ENCODE measurements around the gene MASP2.
A peak's percentile ranks its signal among the peaks of the same experiment; 100 is the strongest.
"Not testable (repeated sequence)": the region's sequence is repeated elsewhere in the genome, so short reads cannot be mapped to it uniquely, and the experiment has no call there.

The MASP2 gene

DNA sequence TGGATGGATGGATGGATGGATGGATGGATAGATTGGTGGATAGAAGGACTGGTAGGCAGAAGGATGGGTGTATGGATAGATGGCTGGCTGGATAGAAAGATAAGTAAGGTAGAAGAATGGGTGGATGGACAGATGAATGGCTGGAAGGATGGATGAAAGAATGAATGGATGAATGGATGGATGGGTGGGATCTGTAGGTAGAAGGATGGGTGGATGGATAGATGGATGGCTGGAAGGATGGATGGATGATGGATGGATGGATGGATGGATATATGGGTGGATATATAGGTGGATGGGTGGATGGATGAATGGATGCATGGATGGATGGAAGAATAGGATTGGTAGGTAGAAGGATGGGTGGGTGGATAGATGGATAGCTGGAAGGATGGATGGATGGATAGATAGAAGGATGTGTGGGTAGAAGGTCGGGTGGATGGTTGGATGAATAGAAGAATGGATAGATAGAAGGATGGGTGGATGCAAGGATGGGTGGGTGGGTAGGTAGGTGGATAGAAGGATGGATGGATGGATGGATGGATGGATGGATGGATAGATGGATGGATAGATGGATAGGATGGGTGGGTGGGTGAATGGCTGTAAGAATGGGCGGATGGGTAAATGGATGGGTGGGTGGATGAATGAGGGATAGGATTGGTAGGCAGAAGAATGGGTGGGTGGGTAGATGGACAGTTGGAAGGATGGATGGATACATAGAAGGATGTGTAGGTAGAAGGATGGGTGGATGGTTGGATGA lies 7.5 kb downstream of the MASP2 start:
- no peak for DNase-seq (ENCODE audit: low spot score)

DNA sequence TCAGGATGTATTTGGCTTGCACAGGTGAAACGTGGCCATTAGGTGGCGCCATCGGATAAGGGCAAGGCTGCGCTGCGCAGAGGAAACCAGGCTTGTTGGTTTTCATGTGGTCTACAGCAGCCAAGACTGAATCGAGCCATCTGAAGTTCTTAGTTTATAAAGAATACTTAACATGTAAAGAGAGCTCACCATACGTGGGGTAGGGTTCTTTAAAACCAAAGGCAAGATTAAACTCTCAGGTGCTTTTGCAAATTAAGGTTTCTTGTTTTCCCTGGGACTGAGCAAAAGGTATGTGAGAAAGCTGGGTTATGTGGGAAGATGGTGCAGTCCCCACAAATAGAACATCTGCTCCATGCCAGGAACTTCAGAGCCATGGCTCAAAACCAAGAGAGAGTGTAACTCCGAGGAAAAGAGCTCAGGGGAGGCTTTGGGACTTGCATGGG lies 9.3 kb downstream of the MASP2 start:
- peak; percentile 89 for DNase-seq (ENCODE audit: low spot score)

DNA sequence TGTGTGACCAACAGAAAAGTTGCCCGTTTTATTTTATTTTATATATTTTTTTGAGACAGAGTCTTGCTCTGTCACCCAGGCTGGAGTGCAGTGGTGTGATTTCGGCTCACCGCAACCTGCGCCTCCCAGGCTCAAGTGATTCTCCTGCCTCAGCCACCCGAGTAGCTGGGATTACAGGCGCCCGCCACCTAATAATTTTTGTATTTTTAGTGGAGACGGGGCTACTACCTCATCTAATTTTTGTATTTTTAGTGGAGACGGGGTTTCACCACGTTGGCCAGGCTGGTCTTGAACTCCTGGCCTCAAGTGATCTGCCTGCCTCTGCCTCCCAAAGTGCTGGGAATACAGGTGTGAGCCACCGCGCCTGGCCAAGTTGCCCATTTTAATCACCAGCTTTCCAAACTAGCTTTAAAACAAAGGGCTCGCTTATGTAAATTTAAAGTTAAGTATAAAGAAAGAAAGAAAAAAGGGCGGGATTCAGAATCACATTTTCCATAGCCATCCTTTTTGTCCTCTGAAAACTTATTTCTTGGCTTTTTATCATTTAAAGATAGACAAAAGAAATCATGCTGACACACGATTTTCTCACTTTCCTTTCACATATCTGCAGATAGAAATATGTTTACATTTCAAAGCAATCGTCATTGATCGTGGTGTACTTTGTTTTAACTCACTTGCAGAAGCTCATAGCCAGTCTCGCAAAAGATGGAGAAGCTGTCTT lies 9.9 kb downstream of the MASP2 start:
- DNase-seq (ENCODE audit: low spot score), result not testable (repeated sequence)

DNA sequence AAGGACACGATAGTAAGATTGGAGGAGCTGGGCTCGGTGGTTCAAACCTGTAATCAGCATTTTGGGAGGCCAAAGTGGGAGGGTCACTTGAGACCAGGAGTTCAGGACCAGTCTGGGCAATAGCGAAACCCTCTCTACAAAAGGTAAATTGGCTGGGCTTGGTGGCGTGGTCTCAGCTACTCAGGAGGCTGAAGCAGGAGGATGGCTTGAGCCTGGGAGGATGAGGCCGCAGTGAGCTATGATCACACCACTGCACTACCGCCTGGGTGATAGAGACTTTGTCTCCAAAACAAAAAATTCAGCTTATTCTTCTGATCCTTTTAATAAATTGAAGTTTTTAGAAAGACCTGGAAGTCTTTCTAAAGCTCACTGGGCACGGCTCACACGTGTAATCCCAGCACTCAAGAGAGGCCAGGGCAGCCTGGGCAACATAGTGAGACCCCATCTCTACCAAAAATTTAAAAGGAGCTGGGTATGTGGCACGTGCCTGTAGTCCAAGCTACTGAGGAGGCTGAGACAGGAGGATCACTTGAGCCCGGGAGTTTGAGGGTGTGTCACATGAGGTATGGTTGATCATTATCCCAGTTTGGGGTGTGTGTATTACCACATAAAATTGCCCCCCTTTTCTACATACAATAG lies 15.3 kb downstream of the MASP2 start:
- DNase-seq (ENCODE audit: low spot score), result no peak

DNA sequence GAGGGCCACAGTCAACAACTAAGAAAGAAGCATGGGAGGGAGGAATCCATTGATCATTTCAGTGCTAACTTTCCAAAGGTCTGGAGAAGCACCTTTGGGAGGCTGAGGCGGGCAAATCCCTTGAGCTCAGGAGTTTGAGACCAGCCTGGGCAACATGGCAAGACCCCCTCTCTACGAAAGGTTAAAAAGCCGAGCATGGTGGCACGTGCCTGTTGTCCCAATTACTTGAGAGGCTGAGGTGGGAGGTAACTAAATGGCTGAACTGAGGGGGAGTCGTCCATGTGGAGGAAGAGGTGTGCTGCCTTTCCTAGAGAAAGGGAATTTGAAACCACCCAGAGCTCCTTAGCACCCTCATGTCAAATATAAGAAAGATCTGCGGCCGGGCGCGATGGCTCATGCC lies 16.2 kb downstream of the MASP2 start:
- no peak for DNase-seq (ENCODE audit: low spot score)

DNA sequence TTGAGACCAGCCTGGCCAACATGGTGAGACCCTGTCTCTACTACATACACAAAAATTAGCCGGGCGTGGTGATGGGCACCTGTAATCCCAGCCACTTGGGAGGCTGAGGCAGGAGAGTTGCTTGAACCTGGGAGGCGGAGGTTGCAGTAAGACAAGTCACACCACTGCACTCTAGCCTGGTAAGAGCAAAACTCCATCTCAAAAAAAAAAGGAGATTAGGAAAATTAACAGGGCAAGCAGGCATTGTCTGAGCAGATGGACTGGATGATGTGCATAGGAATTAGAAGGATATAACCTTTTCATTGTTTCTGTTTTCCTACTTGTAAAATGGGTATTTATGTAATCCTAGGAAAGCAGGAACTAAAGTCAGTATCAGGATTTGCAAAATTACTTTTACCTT lies 19.0 kb downstream of the MASP2 start:
- DNase-seq (ENCODE audit: low spot score), result no peak

DNA sequence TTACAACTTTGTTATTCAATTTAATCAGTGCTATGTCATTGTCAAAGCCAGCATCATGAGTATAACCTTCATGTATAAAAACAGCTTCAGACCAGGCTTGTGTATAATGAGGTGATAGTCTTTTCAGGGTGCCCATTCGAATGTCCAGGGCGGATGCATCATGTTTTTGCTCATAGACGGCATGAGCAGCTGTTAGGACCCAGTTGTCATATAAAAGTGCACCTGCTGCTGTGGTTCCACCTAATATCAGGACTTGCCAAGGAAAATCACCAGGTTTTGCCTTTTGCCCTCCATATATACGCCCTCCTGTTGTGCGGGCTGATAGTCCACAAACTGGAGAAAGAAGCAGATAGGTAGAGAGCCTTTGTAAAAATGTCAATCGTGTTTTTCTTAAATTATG lies 19.7 kb downstream of the MASP2 start:
- DNase-seq (ENCODE audit: low spot score), result no peak

DNA sequence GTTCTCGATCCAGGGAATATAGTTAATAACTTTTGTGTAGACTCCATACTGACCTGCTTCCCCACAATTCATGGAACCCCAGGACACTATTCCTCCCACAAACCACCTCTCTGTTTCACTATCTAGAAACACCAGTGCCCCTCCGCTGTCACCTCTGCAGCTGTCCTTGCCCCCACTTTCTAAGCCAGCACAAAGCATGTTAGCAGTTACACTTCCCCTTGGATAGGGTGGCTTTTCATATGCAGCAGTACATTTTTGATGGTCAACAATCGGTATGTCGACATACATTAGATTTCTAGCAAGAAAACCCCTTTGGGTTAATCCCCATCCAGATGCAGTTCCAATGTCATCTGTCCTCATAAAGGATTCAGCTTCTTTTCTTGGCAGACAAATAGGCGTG lies 20.1 kb downstream of the MASP2 start:
- no peak for DNase-seq (ENCODE audit: low spot score)

DNA sequence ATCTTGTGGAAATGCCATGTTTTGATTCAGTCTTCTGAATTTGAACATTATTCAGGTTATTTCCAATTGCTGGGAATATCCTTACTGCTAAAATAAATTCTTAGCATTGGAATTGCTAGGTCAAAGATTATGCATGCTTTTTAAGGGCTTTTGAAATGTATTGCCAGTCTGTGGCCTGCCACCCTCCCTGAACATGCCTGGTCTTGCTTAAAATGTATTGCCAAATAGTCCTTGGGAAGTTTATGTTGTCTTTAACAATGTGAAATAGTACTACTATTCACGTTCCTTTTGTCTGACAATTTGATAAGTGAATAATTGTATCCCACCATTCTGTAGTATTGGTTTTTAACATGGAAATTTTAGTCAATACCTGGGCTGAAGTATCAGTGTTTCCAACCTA lies 21.0 kb downstream of the MASP2 start:
- no peak for DNase-seq (ENCODE audit: low spot score)

DNA sequence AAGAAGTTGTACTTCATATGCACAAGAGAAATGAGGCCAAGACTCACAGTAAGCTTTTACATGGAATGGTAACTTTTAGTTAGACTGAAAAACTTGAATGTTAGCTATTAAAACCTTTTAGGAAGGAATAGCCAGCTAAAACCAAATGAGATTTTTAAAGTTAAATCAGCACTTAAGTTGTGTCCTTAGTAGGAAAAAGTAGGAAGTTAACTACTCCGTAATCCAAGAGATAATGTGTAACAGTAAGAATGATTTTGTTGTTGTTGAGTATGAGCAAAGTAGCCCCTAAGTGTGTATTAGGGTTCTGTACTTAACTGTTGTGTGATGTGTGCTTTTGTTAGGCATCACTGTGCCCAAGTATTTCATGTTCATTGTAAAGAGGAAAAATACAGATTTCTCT lies 21.4 kb downstream of the MASP2 start:
- DNase-seq (ENCODE audit: low spot score), result no peak

DNA sequence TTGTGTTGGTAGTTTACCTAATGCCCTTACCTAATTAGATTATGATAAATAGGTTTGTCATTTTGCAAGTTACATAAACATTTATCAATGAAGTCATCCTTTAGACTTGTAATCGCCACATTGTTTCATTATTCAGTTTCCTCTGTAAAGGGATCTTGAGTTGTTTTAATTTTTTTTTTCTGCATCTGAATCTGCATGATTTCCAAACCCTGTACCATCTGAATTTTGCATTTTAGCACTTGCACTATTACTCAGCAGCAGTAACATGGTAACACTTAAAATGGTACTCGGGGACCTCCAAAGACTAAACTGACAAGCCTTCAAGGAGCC lies 22.2 kb downstream of the MASP2 start:
- no peak for DNase-seq (ENCODE audit: low spot score)

DNA sequence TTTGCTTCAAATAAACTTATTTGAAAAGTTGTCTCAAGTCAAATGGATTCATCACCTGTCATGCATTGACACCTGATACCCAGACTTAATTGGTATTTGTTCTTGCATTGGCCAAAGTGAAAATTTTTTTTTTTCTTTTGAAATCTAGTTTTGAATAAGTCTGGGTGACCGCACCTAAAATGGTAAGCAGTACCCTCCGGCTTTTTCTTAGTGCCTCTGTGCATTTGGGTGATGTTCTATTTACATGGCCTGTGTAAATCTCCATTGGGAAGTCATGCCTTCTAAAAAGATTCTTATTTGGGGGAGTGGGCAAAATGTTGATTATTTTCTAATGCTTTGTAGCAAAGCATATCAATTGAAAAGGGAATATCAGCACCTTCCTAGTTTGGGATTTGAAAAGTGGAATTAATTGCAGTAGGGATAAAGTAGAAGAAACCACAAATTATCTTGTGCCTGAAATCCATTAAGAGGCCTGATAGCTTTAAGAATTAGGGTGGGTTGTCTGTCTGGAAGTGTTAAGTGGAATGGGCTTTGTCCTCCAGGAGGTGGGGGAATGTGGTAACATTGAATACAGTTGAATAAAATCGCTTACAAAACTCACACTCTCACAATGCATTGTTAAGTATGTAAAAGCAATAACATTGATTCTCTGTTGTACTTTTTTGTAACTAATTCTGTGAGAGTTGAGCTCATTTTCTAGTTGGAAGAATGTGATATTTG lies 22.7 kb downstream of the MASP2 start:
- no peak for DNase-seq (ENCODE audit: low spot score)

DNA sequence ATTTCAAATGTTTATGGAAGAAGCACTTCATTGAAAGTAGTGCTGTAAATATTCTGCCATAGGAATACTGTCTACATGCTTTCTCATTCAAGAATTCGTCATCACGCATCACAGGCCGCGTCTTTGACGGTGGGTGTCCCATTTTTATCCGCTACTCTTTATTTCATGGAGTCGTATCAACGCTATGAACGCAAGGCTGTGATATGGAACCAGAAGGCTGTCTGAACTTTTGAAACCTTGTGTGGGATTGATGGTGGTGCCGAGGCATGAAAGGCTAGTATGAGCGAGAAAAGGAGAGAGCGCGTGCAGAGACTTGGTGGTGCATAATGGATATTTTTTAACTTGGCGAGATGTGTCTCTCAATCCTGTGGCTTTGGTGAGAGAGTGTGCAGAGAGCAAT lies 23.8 kb downstream of the MASP2 start:
- no peak for DNase-seq (ENCODE audit: low spot score)

DNA sequence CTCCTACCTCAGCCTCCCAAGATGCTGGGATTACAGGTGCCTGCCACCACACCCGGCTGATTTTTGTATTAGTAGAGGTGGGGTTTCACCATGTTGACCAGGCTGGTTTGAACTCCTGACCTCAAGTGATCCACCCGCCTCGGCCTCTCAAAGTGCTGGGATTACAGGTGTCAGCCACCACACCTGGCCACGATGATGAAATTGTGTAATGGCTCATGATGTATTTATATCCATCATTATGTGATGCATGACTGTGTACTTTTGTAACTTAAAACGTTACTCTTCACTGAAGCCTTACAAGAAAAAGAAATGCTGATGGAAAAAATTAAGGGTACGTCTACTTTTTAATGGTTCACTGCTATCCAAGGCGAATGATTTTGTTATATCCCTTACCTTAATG lies 27.1 kb downstream of the MASP2 start:
- no peak for DNase-seq (ENCODE audit: low spot score)

DNA sequence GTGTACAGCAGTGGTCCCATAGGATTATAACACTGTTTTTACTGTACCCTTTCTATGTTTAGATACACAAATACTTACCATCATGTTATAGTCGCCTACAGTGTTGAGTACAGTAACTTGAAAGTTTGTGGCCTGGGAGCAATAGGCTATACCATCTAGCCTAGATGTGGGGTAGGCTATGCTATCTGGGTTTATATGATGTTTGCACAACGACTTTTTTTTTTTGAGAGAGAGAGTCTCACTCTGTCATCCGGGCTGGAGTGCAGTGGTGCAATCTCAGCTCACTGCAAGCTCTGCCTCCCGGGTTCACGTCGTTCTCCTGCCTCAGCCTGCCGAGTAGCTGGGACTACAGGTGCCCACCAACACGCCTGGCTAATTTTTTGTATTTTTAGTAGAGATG lies 27.7 kb downstream of the MASP2 start:
- not testable (repeated sequence) for DNase-seq (ENCODE audit: low spot score)

DNA sequence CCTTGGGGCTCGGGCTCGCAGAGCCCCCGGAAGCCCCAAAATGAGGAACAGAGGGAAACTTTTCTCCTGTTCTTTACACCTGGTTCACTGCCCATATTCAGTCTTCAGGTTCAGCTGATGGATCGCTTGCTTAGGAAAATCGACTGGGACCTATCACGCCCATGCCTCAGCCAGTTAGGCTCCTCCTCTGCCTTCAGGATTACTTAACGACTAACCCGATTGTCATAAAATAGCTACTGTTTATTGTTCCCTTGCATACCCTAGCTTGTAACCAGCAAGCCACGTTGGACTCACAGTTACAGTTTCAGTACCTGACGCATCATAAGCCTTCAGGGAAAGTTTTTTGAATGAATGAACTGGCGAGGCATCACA lies 33.9 kb downstream of the MASP2 start:
- DNase-seq (ENCODE audit: low spot score), result peak; percentile 5

DNA sequence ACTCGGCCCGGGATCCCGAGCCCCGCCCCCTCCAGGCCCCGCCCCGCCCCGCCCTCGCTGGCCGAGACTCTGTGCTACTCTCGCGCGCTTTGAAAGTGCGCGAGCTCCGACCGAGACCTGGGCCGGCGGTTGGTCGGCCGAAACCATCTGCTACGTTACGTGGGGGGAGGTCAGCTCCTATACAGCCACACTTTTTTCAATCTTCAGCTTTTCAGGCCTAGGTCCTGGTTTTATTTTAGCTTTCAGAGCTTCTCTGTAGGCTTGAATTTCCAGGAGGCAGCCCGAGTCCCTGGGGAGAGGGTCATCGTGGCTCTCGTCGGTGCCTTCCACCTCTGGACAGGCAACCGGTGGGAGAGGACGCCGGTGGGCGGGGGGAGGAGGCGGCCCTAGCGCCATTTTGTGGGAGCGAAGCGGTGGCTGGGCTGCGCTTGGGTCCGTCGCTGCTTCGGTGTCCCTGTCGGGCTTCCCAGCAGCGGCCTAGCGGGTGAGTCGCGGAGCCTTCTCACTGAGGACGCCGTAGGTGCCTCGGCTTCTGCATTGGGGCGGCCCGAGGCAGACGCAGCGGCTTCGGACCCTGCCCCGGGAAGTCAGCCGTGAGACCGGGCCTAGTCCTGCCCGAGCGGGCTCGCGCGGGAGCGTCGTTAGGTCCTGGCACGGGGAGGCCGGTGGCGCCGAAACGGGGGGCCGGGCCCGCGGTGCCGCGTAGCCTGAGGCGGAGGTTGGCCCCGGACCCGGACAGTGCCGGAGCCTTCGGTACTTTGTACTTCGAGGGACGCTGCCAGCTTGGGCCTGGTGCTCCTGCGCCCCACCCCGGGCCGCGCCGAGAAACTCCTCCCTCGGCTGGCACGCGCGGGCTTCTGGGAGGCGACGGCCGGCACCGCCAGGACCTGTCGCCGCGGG lies 34.5 kb downstream of the MASP2 start, which contains the start of gene TARDBP:
Gene TARDBP, plus strand, starts transcription at position 395 of the 900 bp plus-strand sequence. CDS start 1,074 bp downstream, outside the sequence.
- peak; percentile 80 for DNase-seq (ENCODE audit: low spot score)

DNA sequence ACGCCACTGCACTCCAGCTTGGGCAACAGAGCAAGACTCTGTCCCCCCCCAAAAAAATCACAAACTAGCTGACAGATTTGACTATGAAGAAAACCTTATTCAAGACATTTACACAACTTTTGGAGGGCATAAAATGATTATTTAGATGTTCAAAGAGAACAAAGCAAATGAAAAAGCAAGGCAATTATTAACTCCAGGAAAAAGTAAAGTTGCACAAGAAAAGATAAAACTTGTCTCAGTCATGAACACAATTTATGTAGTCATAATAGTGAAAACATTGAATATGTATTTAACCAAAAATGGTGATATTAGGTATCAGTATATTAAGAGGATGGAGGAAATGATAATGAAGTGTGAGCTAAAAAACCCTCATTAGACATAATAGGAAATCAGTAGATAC lies 46.5 kb downstream of the MASP2 start:
- DNase-seq (ENCODE audit: low spot score), result no peak

DNA sequence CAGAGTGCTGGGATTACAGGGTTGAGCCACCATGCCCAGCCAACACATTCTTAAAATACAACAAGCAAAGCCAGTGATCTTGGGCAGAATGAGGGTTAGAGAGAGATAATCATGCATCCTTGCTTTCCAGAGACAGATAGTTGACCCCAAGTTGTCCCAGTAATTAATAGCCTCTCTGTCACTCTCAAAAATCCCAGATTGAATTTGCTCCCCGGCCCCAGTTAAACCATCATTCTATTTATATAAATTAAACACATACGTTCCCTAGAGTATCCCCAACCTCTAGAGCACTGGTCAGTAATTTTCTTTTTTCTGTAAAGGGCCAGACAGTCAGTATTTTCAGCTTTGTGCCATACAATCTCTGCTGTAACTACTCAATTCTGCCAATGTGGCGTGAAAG lies 50.9 kb downstream of the MASP2 start:
- no peak for DNase-seq (ENCODE audit: low spot score)

DNA sequence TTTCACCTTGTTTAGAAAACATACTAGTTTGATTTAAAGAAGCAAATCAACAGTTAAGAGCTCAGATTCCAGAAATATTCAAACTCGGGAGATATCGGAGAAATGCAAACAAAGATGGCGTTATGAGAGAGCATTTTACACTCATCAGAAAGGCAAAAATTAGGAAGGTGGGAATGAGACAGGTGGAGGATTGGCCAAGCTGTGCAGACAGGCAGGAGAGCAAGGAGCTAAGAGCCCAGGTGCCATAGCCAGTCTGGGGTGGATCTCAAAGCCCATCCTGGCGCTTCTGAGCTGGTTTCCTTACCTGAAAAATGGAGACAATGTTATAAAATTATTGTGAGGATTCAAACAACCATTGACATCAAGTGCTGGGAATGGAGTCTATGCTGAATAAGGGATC lies 54.2 kb downstream of the MASP2 start:
- DNase-seq (ENCODE audit: low spot score), result no peak

DNA sequence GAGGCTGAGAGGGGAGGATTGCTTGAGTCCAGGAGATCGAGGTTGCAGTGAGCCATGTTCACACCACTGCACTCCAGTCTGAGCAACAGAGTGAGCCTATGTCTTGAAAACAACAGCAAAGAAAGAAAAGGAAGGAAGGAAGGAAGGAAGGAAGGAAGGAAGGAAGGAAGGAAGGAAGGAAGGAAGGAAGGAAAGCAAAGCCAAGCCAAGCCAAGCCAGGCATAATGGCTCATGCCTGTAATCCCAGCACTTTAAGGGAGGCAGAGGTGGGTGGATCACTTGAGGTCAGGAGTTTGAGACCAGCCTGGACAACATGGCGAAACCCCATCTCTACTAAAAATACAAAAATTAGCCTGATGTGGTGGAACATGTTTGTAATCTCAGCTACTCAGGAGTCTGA lies 55.0 kb downstream of the MASP2 start:
- DNase-seq (ENCODE audit: low spot score), result not testable (repeated sequence)

DNA sequence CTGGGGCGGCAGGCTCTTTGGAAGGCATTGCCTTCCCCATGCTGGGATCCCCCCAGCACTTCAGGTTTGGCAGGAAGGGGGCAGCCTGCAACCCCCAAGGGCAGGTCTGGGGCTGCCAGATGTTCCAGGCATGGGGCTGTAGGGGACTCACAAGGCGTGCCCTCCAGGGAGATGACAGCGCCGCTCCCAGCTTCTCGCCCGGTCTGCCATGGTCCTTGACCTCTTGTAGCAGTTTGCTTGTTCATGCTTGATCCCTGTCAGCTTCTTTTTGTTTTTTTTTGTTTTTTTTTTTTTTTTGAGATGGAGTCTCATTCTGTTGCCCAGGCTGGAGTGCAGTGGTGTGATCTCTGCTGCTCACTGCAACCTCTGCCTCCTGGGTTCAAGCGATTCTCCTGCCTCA lies 56.2 kb downstream of the MASP2 start:
- no peak for DNase-seq (ENCODE audit: low spot score)
